ENCODE measurements around the gene GLMN. TPM values are rescaled to one million over a fixed set of nuclear protein-coding genes. Genes with fewer than 3 reads are reported as not detected.

GLMN gene
- total RNA-seq, 1 donor: 16.4 TPM

DNA sequence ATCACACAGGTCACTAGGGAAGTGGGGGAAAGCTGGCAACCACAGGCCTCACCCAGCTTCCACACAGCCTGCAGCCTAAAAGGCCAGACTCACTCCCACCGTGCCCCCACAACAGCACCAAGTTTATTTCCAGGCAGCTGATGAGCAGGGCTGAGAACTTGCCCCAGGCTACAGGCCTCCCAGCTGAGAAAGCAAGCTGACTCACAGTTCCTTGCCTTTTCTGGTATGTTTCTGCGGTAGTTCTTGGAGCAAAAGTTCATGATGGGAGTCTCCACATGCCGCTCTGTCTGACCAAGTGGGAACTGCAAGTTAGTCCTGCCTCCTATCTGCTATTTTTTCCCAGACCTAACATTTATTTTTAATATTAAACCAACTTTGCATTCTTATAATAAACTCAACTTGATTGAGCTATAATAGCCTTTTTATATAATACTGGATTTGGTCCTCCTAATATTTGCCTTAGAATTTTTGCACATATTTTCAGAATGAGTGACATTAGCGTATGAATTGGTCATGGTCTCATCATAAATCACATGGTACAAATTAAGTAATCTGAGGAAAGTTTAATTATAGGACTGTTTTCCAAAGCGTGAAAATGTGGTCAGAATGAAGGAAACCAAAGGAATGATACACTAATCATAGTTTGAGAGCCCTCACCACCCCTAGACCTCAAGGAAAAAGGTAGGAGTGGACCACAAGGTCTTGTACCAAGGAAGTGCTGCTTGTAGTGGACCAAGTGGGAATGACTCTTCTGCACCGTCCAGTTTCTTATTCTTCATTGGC is 30.8 kb upstream of the GLMN start:
- TF ChIP-seq, protein P1, sequence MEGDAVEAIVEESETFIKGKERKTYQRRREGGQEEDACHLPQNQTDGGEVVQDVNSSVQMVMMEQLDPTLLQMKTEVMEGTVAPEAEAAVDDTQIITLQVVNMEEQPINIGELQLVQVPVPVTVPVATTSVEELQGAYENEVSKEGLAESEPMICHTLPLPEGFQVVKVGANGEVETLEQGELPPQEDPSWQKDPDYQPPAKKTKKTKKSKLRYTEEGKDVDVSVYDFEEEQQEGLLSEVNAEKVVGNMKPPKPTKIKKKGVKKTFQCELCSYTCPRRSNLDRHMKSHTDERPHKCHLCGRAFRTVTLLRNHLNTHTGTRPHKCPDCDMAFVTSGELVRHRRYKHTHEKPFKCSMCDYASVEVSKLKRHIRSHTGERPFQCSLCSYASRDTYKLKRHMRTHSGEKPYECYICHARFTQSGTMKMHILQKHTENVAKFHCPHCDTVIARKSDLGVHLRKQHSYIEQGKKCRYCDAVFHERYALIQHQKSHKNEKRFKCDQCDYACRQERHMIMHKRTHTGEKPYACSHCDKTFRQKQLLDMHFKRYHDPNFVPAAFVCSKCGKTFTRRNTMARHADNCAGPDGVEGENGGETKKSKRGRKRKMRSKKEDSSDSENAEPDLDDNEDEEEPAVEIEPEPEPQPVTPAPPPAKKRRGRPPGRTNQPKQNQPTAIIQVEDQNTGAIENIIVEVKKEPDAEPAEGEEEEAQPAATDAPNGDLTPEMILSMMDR (IDR thresholded peaks at IDR 0.05; ENCODE audit: insufficient read depth, low read depth, low read length): no peak
- peak; percentile 82 for DNase-seq (ENCODE audit: low read depth)

DNA sequence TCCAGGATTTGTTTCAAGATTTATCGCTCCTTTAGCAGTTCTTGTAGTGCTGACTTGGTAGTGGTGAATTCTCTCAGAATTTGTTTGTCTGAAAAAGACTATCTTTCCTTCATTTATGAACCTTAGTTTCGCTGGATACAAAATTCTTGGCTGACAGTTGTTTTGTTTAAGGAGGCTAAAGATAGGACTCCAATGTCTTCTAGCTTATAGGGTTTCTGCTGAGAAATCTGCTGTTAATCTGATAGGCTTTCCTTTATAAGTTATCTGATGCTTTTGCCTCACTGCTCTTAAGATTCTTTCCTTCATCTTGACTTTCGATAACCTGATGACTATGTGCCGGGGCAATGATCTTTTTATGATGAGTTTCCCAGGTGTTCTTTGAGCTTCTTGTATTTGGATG is 29.0 kb upstream of the GLMN start:
- TF ChIP-seq, protein P1 (IDR thresholded peaks at IDR 0.05; ENCODE audit: insufficient read depth, low read depth, low read length): no peak
- no peak overlapping the region for H3K4me3 ChIP-seq (ENCODE audit: low read depth, low read length)
- no peak for DNase-seq (ENCODE audit: low read depth)

More for the DNA sequence above, 30.8 kb upstream of the GLMN start:
- no peak overlapping the region for H3K4me3 ChIP-seq (ENCODE audit: low read depth, low read length)

DNA sequence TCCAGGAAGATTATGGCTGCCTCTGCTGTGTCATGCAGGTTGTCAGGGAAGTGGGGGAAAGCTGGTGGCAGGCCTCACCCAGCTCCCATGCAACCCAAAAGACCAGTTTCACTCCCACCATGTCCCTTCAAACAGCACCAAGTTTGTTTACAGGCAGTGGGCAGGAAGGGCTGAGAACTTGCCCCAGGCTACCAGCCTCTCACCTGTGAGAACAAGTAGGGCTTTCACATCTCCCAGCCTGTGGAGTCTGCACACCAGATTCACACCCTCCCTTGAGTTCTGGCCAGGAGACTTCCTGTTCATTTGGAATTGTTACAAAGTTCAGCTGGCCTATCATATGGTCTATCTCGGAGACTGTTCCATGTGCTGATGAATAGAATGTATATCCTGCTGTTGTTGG is 27.9 kb upstream of the GLMN start:
- TF ChIP-seq, protein P1 (IDR thresholded peaks at IDR 0.05; ENCODE audit: insufficient read depth, low read depth, low read length): no peak
- no peak overlapping the region for H3K4me3 ChIP-seq (ENCODE audit: low read depth, low read length)
- no peak for DNase-seq (ENCODE audit: low read depth)

DNA sequence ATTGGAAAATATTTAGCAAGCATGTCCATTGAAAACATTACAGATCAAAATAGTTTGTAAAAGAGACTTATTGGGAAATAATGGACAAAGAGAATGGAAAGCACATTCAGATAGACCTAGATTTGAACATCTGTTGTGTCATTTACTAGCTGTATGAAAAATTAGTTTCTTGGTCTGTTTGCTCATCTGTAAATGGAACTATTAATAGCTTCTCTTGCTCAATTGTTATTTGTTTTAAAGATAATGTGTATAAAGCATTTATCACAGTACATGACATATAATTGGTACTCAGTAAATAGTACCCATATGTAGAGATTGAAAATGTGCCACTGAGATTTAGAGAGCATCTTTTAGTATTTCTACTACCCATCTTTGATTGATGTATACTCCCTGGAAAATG is 26.0 kb upstream of the GLMN start:
- no peak overlapping the region for H3K4me3 ChIP-seq (ENCODE audit: low read depth, low read length)
- DNase-seq (ENCODE audit: low read depth): peak; percentile 22
- TF ChIP-seq, protein P1 (IDR thresholded peaks at IDR 0.05; ENCODE audit: insufficient read depth, low read depth, low read length): no peak

DNA sequence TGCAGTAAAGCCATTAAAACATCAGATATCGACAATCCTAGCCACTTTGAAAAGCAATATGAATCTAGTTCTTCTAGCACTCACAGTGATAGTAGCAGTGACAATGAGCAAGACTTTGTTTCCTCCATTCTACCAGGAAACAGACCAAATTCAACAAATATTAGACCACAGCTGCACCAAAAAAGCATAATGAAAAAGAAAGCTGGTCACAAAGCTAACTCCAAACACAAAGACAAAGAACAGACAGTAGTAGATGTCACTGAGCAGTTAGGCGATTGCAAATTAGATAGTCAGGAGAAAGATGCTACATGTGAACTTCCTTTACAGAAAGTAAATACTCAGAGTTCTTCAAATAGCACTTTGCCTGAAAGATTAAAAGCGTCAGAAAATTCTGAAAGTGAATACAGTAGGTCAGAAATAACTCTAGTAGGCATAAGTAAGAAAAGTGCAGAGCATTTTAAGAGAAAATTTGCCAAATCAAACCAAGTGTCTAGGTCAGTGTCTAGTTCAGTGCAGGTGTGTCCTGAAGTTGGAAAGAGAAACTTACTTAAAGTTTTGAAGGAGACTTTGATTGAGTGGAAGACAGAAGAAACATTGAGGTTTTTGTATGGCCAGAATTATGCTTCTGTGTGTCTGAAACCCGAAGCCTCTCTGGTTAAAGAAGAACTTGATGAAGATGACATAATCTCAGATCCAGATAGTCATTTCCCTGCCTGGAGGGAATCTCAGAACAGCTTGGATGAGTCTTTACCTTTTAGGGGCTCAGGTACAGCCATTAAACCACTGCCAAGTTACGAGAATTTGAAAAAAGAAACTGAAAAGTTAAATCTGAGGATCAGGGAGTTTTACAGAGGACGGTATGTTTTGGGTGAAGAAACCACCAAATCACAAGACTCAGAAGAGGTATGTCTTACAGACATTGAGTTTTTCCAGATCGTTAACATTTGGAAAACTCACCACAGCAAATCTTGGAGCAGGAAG is 25.0 kb upstream of the GLMN start:
- no peak for DNase-seq (ENCODE audit: low read depth)
- TF ChIP-seq, protein P1 (IDR thresholded peaks at IDR 0.05; ENCODE audit: insufficient read depth, low read depth, low read length): no peak
- no peak overlapping the region for H3K4me3 ChIP-seq (ENCODE audit: low read depth, low read length)

DNA sequence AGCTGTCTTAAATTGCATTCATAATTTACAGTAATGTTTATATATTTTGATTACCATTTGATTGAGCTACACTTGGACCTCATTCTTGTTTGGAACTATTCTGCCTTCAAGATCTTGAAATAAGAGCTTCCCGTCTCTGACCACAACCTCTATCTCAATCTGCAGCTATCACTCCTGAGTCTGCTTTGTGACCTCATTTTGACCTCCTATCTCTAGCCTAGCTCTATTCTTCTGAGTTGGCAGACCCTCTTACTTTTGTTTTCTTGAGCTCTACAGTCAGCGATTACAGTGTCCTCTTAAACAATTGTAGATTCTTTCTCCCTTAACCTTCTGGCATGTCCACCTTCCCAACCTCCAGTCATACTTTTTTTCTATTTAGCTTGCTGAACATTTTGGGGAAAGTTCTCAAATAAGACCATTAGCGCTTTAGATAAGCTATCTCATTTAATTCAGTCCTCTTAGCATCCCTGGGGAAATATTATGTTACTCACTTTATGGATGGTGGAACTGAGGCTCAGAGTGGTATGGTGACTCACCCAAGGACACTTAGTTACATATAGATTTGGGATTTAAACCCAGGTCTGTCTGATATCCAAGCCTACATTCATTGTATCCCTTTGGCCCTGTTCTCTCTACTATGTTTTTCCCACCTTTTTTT is 19.2 kb upstream of the GLMN start:
- TF ChIP-seq, protein P1 (IDR thresholded peaks at IDR 0.05; ENCODE audit: insufficient read depth, low read depth, low read length): no peak
- no peak overlapping the region for H3K4me3 ChIP-seq (ENCODE audit: low read depth, low read length)
- DNase-seq (ENCODE audit: low read depth): no peak

Data from fibroblast of villous mesenchyme (primary cell).